Body of pancreas (tissue), 4 donors: ENCODE data around the gene CEP85L.

Experiments
- CTCF ChIP-seq, 7 experiments: fragments of 450-650 bp in 4 of 7; fragments of 200-600 bp in 3 of 7; sonication (generic) in 3 of 7; IDR thresholded peaks; one replicate each; pipeline ENCODE4 v1.5.1; 2016 to 2019; ENCODE audit warnings: antibody characterized with exemption in 7 of 7
- POLR2A ChIP-seq, 3 donors: fragments of 450-650 bp; IDR thresholded peaks; one replicate each; pipeline ENCODE4 v1.6.1; 2016; ENCODE audit warnings: antibody characterized with exemption in 3 of 3, mild to moderate bottlenecking in 2 of 3

GRCh38 chr6:118507636-118508035 is 143.8 kb downstream of the CEP85L start:
- TF ChIP-seq CTCF (IDR thresholded peaks at IDR 0.05) (no peak), POLR2A (IDR thresholded peaks at IDR 0.05) (no peak)
